Measurements from ENCODE around the gene TCAP.

GRCh38 chr17:39715375-39716072 lies 50.4 kb downstream of the TCAP start:
- TF ChIP-seq CTCF (IDR thresholded peaks at IDR 0.05; ENCODE audit: low read length) (no peak), EZH2 (IDR thresholded peaks at IDR 0.05; ENCODE audit: borderline replicate concordance, low read length) (no peak)

Measured in OCI-LY1 (cell line).